Activated CD8-positive, alpha-beta memory T cell treated with anti-CD3 and anti-CD28 coated beads for 48 hours (primary cell): Measurements from ENCODE around the gene SLC26A1.

Experiments used
- DNase-seq, 3 experiments: peaks; one replicate each; pipeline ENCODE4 v3.0.0-alpha.2; 2020; ENCODE audit warnings: low read depth in 2 of 3, low spot score in 2 of 3

SLC26A1 gene

DNA sequence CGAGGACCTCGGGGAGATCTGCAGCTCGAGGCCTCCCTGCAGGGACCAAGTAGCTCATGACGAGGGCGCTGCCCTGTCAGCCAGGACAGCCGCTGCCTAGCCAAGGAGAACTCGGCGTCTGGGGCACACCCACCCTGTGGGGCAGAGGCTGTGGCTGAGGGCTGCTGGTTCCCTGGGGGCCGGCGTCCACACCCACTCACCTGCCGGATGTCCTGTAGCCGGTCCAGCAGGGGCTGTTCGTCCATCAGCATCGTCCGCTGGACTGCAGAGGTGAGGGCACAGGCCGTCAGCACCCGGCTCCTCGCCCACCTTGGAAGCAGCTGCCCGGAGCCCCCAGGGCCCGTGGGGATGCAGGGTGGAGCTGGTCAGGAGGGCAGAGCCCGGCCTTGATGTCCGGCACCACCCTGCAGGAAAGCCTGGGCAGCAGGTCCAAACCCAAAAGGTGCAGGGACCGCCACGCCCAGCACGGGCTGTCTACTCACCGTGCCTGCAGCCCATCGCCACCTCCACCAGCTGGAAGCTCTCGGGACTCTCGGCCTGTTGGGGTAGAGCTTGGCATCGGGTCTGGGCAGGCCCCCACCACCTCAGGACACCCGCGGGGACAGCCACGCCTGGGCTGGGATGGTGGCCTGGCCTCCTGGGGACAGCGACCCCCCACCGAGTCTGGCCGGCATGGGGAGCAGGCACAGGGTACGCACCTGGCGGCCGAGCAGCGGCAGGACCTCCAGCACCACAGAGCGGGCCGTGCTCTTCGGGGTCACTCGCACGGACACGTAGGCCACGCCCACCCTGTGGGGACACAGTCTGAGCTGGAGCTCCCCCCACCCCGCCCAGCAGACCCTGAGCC lies 26.7 kb downstream of the SLC26A1 start:
- DNase-seq: no peak

DNA sequence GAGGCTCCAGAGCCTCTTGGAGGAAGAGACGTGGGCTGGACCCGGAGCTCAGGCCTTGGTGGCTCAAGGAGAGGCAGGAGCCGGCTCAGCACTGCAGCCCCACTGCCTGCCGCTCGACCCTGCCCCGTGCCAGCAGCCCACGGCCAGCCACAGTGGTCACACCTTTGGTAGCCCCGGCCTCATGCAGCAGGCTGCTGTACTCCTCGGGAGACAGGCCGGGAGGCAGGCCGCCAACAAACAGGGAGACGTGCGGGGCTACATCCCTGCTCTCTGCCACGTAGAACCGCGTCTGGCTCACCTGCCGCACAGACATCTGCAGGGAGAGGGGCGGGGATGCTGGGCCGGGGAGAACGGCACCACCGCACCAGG lies 27.5 kb downstream of the SLC26A1 start:
- no peak for DNase-seq

DNA sequence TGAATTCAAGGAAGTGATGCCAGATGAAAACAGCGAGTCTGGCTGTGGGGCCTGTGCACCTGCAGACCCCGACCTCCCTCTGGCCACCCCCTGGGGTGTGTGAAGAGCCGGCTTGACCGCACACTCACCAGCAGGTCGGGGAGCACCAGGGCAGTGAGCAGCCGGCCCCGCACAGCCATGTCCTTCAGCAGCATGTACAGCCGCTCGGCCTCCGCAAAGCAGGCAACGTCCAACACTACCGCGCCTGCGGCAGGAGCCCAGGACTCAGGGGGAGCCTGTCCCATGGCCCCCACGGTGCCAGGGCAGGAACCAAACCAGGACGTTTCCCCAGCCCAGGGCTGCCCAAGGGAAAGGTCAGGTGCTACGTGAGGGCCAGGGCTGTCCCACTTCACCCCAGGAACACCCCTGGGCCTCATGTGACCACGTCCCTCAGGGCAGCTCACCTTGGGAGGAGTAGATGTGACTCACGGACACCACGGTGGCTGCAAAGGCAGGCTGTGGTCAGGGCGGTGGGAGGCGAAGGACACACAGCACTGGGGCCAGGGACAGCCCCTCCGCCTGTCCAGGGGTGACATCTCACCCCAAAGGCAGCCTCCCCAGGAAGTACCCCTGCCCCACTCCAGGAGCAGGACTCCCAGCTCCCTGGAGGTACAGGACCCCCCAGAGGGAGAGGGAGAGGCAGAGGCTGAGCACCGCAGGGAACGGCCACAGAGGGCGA lies 28.0 kb downstream of the SLC26A1 start:
- DNase-seq: no peak

DNA sequence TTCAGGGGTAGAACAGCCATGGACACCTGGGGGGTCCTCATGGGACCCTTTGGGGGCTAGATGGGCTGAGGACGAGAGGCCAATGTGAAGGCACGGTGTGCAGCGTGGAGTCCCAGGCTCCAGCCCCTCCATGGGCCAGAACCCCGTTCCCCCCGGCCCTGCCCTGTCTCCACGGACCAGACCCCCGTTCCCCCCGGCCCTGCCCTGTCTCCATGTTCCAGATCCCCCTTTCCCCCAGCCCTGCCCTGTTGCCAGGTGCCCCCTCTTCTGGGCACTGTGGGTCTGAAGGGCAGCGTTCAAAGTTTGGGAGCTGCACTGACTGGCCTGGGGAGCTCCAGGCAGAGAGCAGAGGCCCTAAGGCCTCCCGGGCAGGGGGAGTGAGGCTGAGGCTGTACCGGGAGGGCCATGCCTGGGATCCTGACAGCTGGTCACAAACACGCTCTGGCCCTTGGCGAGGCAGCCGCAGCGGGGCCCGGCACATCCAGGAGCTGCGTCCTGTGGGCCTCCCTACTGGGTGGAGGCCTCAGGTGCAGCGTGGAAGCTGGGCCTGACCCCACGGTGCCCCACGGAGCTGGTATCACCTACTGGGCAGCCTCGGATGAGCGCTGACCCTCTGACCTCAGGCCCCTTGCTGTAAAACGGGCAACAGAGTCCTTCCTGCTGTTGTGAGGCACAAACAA lies 28.7 kb downstream of the SLC26A1 start:
- DNase-seq: no peak

DNA sequence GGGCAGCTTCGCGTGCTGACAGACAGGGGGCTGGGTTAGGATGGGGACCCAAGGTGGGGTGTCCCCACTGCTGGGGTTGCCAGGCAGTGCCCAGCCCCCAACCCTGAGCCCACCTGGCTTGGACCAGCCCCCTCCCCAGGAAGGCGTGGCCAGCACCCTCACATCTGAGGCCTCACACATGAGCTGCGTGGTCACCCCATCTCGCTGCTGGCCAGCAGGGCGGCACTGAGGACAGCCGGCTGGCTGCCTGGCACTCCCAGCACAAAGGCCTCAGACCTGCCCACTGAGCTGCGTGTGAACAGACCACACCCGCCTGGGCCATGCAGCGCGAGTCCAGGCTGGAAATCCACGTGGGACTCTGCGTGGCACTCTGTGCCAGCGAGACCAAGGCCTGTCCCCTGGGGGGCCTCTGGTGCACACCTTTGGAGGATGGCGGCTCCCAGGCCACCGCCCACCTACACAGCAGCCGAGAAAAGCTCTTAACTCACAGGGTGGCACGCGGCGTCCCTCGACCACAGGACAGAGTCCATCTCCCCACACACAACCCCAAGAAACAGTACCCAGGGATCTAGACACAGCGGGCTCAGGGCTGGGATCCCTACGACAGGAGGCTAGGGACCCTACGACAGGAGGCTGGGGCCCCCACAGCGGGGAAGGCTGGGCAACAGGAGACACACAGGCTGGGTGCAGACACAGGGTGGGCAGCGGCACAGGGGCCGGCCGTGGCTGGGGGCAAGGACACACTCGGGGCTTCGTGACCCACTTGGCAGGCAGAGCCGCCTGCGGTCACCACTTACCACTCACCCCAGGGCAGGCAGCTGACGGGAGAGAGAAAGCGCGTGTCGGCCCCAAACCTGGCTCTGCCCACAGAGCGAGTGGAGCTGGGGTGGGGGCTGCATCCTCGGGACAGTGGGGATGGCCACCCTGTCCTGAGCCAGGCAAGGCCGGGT lies 29.7 kb downstream of the SLC26A1 start:
- DNase-seq: no peak

DNA sequence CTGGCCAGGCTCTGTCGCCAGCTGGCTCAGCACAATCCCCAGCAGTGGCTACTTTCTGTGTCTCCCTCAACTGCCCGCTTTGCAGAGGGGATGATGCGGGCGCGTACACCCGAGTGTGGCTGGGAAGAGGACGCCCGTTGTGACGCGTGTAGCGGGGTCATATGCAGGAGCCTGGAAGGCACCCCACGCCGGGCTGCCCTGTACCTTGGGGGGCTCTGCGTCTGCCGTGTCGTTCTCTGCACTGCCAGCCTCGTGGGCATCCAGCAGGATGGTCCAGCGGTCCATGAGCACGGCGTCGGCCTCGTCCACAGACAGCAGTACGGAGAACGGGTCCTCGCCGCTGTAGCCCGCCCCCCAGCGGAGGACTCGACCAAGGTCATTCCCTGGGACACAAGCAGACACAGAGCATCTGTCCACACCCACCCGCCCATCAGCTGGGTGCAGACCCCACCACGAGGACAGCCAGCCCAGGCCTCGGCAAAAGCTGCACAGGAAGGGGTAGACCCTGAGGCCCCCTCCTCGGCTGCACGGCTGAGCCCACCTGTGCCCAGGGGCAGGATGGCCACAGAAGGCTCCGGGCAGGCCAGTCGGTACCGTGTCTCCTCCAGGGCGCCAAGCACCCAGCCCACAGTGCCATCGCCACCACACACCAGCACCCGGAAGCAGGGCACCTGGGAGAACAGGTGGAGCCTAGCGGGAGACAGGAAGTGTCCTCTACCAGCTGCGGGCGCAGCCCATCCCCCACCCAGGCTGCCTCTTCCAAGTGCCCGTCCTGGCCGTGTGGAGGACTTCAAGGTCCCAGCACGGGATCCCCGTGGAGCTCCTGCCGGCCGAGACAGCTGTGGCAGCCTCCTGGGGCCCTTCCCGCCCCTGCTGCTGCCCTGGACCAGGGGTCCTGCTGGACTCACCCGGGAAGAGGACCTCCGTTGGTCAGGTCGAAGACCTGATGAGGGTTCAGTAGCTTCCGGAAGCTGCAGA lies 30.7 kb downstream of the SLC26A1 start:
- DNase-seq: no peak

DNA sequence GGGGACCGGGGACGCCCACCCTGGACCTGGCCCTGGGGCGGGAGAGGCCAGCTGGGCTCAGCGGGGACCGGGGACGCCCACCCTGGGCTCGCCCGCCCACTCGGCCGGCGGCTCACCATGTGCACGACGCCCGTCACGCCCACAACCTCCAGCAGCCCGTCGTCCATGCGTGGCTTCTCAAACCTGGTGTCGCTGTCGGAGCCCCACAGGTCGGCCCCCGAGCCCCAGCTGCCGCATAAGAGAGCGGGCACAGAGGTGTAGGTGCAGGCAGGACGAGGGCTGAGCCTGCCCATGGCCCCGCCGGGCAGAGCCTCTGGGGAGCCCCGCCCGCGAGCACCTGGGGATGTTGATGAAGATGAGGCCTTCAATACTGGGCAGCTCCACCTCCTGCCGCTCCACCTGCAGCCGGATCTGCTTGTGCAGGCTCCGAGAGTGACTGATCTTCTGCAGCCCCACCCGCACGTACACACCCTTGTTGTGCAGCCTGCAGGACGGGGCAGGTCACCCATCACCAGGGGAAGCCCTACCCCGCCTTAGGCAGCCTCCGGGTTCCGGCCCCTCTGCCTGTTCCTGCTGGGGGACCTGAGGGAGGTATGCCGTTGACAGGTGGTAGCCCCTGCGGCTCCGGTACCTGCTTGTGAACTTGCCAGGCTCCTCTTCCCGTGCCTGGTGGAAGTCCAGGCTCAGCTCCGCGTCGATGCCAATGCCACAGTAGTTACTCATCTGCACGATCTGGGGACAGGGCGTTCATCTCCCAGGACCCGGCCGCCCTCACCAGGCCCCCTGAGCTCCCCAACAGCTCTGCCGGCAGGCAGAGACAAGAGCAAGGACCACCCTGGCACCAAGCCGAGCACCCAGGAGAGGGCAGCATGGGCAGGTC lies 31.6 kb downstream of the SLC26A1 start:
- no peak for DNase-seq

DNA sequence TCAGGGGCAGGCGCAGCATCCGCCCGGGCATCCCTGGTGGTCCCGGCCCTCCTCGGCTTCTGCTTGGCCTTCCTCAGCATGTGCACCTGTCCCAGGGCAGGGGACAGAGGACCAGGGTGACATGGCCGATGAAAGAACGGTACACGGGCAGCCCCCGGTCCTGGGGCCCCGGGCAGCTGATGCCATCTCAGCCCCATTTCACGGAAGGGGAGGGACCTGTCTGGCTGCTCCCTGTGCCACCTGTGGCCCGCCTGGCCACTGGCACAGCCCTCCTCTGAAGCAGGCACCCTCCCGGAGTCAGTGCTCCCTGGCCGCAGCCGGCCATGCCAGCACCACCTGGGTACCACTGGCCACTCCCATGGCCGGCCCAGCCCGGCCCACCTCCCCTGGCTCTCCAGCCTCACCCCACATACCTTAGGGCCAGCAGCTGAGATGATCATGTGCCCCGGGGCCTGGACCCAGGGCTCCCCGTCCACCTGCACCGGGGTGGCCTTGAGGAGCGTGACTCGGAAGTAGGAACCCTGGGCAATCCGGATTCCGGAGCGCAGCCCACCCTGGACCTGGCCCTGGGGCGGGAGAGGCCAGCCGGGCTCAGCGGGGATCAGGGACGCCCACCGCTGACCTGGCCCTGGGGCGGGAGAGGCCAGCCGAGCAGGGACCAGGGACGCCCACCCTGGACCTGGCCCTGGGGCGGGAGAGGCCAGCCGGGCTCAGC lies 32.4 kb downstream of the SLC26A1 start:
- no peak for DNase-seq

DNA sequence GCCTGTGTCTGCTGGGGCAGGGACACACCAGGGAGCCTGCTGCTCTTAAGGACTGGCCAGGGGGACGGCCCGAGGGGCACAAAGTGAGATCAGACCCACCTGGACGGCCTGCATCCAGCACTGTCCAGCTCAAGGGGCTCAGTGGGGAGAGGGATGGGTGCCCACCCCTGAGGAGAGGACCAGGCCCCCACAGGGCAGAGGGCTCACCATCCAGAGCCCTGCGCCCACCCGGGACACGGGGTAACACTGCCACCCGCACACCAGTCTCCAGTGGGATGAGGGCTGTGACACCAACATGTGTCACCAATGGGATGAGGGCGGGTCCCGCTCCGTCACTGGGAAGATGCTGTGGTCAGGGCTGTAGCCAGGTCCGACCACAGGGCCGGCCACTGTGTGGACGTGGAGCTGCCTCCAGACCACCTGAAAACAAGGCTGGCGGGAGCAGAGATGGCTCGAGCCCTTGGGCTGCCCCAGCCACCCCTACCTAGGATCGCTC lies 33.0 kb downstream of the SLC26A1 start:
- no peak for DNase-seq

DNA sequence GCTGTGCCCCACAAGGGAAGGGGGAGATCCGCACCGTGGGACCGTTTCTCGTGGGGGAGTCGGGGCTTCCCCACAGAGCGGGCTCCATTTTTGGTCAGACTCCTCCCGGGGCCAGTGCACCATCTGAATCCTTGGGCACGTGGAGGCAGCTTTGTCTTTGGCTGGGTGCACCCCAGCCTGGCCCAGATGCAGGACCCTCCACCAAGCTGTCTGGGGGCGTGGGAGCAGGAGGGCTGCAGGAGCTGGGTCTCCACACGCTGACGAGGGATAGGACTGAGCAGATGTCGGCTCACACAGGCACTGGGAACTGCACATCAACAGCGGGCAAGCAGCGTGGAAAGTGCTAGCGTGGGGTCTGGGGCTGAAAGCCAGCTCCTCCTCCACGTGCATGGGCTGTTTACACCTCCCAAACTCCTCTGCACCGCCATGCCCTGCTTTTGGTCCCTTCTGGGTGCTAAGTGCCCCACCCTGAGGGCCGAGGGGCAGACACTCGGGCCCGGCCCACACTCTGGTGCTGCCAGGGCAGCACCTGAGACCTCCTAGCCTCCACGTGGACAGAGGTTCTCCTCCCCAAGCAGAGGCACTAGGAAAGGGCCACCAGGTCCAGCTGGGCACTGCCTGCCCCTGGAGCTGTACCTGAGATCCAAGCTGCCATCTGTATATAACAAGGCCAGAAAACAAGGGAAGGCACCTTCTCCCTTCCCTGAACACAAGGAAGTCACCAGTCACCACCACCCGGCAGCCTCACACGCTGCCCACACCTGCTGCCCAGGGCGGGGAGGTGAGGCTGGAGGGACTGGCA lies 33.7 kb downstream of the SLC26A1 start:
- no peak for DNase-seq

DNA sequence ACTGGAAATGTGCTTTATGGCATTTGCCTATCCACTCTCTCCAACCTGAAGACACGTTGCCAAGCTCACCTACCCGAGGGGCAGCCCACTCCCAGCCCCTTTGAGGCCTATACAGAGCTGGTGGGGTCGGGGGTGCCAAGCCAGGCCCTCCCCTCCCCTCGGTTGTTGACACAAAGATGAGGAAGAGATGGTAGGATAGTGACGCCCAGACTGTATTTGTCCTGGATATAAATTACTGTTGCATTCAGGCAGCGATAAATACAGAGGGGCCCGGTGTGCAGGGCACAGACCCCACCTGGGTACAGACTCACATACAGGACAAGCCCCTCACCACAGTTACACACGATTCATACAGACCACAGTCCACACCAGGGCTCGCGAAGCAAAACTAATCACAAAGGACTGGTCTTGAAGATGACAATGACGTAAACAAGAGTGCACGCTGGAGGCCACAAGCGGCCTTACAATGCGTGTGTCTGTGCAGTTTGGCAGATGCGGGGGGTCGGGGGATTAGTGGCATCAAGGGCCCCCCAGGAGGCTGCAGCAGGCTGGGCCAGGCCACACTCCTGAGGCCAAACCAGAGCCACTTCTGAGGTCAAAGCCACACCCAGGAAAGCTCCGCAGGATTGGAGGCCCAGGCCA lies 34.4 kb downstream of the SLC26A1 start:
- no peak for DNase-seq

DNA sequence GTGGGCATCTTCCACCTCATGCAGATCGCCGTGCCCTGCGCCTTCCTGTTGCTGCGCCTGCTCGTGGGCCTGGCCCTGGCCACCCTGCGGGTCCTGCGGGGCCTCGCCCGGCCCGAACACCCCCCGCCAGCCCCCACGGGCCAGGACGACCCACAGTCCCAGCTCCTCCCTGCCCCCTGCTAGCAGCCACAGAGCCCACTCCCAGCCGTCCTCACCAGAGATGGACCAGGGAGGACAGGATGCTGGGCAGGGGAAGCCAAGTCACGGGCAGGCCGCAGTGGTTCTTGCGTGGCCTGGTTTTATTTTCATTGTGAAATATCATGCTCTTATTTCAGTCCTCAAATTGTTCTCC lies 34.9 kb downstream of the SLC26A1 start:
- no peak for DNase-seq

DNA sequence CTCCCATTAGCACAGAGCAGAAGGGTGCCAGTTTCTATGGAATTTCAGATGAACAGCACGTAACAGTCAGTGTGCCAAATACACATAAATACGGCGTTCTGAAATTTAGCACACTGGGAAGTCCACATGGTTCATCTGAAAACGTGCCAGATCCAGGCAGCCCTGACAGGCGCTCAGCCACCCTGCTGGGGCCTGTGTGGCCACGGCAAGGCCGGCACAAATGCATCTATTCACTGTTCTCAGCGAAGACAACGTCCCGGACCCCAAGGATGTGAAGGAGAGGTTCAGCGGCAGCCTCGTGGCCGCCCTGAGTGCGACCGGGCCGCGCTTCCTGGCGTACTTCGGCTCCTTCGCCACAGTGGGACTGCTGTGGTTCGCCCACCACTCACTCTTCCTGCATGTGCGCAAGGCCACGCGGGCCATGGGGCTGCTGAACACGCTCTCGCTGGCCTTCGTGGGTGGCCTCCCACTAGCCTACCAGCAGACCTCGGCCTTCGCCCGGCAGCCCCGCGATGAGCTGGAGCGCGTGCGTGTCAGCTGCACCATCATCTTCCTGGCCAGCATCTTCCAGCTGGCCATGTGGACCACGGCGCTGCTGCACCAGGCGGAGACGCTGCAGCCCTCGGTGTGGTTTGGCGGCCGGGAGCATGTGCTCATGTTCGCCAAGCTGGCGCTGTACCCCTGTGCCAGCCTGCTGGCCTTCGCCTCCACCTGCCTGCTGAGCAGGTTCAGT lies 35.5 kb downstream of the SLC26A1 start:
- no peak for DNase-seq

DNA sequence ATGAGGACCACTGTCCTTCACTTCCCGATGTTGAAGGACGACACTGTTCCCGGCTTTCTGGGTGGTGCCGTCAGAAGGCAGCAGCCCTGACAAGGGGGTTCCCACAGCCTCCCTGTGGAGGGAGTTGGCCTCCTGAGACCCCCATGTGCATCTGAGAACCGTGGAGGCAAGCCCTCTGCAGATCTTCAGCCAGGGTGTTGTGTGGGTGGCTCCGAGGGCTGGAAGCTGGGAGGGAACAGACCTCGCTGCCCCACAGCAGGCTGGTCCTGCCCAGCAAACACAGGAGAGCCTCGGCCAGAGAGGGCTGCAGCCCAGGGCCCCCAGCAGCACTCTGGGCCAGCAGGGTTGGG lies 36.0 kb downstream of the SLC26A1 start:
- DNase-seq: no peak

DNA sequence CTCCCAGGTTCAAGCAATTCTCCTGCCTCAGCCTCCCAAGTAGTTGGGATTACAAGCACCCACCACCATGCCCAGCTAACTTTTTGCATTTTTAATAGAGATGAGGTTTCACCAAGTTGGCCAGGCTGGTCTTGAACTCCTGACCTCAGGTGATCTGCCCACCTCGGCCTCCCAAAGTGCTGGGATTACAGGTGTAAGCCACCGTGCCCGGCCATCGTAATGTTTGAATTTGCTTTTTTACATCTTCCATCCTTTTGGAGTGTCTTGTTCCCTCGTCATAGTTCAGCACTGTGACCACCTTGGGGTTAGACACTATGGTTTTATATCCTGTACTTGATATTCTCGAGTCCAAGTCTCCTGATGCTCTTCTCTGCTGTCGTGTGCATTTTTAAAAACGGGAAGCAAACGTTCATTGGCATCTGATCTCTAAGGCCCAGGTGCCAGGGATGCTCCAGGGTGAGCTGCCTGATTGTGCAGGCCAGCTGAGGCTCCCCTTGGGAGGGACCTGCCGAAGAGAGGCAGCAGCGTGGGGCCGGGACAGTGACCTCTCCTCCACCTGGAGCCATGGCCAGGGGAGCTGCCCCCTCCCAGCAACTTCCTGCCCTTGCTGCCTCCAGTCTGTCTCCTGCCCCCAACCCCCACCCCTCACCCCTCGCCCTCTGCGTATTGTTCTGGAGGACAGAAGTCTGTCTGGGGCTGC lies 36.5 kb downstream of the SLC26A1 start:
- DNase-seq: no peak

DNA sequence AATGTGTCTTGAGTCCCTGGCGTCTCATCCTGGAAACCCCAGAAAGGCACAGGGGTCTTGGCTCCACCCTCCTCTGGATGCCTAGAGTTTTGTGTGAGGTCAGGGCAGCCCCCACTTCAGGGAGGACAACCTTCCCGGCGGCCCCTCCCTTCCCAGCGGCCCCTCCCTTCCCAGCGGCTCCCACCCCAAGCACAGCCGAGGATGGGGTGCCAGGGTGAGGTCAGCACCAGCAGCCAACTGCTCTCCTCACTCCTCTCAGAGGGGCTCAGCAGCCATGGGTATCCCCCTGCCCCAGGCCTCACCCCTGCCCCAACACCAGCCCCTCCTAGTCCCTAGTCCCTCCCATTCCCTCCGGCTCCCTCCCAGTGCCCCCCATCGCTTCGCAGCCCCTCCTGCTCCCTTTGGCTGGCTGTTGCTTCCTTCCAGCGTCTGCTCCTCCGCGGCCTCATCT lies 37.2 kb downstream of the SLC26A1 start:
- DNase-seq: no peak
